Ramos (cell line): ENCODE results near the gene THRSP.
"Not testable (repeated sequence)": the region's sequence is repeated elsewhere in the genome, so short reads cannot be mapped to it uniquely, and the experiment has no call there.

ENCODE experiments used
- in situ Hi-C: fragments of 300-500 bp; cut with MboI; formaldehyde crosslinking; loops from one replicate; pipeline ENCODE4 v1.14.3; 2022; ENCODE audit warnings: low sequenced_read_pairs; ENCODE audit not compliant: unreplicated experiment

Gene THRSP

DNA sequence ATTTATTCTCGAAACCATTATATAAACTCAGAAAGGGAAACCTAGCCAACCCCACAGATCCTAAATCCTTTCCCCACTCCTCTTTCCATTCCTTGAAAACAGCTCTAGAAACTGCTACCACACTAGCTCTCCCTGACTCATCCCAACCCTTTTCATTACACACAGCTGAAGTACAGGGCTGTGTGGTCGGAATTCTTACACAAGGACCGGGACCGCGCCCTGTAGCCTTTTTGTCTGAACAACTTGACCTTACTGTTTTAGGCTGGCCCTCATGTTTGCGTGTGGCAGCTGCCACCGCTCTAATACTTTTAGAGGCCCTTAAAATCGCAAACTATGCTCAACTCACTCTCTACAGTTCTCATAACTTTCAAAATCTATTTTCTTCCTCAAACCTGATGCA is 20.8 kb downstream of the THRSP start:
- in situ Hi-C loops, result not testable (repeated sequence)

DNA sequence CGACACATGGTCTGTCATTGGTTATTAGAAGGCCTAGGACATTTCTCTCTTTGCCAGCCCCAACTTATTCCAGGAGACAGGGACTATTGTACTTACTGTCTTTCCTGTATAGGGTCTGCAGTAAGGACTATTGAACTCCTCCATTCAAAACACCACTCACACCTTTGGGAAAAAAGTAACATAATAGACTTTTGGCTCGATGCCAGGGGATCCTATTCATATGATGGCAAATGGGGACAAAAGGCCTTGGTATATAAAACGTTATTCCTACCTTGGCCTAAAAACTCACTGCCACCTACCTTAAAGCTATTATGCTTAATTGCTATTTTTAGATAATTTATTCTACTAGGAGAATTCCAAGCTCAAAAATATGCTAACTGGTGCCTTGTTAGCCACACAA is 22.3 kb downstream of the THRSP start:
- in situ Hi-C loops, result no loop called here

DNA sequence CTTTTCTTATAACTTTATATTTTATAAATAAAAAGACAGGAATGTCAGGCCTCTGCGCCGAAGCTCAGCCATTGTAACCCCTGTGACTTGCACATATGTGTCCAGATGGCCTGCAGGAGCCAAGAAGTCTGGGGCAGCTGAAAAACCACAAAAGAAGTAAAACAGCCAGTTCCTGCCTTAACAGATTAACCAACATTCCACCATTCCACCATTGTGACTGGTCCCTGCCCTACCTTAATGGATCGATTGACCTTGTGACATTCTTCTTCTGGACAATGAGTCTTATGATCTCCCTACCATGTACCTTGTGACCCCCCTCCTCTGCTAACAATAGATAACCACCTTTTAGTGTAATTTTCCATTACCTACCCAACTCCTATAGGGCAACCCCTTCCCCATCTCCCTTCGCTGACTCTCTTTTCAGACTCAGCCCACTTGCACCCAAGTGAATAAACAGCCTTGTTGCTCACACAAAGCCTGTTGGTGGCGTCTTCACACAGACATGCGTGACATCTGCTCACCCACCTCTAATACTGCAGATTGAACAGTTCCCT is 22.9 kb downstream of the THRSP start:
- in situ Hi-C loops, result not testable (repeated sequence)

DNA sequence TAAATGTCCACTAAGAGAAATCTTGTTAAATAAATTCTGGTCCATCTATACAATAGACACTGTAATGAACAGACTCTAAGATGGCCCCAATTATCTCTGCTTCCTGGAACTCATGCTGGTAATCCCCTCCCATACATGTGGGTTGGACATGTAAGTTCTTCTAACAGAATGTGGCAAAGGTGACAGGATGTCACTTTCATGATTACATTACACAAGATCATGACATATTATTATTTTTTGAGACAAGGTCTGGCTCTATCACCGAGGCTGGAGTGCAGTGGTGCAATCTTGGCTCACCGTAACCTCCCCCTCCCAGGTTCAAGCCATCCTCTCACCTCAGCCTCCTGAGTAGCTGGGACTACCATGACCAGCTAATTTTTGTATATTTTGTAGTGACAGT is 30.6 kb downstream of the THRSP start:
- in situ Hi-C loops, result no loop called here

GRCh38 chr11:78097666-78098385 is 34.2 kb downstream of the THRSP start:
- in situ Hi-C loops, result no loop called here

DNA sequence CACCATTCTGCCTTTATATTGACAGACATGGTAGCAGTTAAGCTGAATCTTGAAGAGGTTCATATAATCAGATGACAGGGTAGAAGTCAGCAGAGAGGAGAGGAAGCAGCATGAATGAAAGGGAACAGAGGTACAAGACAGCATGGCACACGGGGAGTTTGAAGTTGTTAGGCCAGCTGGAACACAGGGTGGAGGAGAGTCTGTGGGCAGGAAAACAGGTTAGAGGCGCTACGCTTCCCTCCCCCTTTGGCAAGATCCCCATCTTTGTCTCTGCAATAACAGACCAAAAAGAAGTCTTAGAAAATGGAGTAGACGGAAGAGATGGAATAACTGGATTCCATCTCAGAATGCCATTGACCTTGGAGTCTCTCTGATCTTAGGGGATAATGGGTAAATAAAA is 36.0 kb downstream of the THRSP start:
- in situ Hi-C loops, result no loop called here

DNA sequence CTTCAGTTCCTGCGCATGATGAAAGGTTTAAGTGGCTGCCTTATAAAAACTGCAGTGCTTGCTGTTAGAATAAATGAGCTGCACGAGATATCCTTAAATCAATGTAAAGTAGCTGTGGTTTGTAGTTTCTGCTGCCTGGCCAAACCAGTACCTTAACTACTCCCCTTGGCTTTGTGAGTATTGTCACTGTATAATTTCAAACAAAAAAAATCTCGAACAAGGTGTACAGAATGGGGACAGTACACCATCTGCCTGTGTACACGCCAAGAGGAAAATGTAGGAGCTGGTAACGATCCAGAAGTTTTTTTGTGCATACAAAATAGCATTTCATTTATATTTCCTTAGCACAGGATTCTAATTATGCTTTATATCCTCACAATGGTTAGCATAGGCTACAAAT is 36.6 kb downstream of the THRSP start:
- in situ Hi-C loops, result no loop called here

DNA sequence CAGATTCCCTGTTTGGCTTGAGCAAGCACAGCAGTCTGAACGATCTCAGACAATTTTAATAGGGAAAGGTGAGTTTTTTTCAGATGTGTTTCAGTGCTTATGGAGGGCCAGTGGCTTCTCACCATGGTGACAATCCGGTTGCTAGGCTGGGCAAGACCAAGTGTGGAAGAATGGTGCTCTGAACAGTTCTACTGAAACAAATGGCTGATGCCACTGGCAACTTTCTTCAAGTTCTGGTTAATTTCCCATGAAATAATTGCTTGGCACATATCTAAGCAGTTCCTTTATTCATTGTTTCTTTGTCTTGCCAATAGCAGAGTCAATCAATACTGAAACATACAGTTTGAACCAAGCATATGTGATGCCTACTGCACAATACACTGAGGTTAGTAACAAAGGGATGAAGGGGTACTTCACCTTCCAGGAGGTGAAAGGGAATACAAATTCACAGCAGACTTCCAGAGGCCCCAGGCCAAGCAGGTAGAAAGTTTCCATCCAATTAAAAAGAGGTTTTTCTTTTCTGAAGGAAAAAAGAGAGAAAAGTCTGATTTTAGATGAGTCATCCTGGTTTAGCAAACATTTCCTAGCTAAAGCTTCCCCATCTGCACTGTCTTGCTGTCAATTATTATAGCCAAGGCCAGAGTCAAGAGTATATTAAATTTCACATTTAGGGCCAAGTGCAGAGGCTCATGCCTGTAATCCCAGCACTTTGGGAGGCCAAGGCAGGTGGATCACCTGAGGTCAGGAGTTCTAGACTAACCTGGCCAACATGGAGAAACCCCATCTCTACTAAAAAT is 37.2 kb downstream of the THRSP start:
- in situ Hi-C loops, result no loop called here

DNA sequence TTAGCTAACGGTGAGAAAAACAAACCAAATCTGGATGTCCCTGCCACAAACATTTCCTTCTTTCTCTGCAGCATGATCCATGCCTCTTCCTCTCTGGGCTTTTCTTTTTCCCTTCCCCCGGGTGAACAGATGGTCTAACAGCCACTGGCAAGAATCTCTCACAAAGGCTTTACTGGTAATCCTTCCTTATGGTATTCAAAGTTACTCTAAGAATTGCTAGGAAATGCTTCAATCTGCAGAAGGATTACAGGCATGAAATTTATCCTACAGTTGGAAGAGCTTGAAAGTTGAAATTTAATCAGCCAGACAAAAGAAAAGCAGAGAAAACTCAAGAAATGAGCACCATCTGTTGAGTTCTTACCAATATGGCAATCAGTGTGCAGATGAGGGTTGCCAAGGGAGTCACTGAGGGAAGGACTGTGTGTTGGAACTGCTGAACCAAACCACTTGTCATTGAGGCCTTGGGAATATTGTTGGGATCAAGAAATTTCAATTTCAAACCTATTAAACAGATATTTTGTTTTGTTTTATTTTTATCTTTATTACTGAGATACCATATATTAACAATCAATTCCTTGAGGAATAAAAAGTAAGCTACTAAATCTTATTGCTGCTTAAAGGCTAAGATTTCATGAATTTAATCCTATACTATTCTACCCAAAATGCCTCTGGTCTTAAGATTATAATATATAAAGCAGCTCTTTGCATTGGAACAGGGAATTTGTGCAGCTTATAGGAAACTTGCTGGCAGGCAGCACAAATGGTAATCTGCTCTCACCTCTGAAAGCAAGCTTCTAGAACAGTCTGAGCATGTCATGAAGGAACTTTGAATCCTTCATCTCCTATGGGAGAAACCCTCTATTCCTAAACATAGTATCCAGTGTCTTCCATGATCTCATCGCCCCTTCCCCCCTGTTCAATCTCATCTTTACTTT is 45.7 kb downstream of the THRSP start:
- in situ Hi-C loops, result no loop called here

- in situ Hi-C loops, result no loop called here
Observed at GRCh38 chr11:78110351-78110750, 46.7 kb downstream of the THRSP start.

DNA sequence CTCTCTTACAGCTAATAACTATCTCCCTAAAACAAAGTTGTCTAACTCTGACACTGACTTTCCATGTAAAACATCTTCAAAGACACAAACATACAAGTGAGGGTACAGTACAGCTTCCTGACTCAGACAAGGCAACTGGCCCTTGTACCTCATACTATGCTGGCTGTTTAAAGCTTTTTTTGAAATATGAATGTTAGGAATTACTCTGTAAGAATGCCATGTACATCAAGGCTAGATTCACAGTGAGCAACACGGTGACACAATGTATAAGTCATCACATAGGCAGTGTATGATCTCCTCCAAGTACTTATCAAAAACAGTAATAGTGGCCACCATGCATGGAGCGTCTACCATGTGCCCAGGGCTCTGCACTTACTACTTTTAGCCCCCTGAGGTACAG is 47.2 kb downstream of the THRSP start:
- in situ Hi-C loops, result no loop called here

DNA sequence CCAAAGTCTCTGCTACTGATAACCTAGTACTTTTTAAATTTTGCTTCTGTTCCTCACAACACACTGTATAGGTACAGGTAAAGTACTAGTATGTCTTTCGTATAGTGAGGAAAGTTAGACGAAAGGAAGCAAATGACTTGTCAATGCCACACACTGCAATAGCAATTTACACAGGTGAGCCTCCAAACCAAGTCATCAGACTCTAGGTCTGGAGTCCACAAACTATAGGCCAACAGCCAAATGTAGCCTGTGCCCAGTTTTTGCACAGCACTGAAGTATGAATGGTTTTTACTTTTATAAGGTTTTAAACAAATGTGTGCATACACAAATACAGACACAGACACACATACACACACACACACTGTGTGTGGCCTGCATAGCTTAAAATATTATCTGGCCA is 47.6 kb downstream of the THRSP start:
- in situ Hi-C loops, result no loop called here

DNA sequence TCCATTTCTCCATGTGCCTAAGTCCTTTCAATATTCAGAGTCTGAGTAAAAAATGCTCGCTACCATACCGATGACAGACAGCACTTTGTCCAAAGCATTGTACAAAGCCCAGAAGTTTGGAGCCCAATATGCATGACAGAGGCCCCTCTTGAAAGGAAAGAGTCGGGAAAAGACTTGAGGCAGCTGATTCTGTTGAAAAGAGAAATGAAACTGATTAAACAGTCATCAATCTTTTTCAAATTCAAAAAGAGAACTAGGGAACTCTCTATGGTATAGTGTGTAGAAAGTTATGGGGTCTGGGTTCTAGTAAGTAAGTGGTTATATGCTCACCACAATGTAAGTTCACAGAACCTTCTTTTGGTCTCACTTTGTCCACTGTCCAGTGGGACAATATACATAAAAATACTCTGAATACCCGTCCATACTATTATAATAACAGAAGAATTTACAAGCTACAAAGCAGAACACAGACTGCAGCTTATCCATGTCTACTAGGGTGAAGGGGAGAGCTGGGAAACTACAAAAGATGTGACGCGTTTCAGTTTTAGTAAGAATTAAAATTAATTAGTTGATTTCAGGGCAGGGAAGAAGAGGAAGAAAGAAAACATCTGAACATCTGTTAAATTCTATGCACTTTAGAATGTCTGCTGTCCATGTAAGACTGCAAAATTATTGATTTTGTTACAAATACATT is 49.1 kb downstream of the THRSP start:
- in situ Hi-C loops, result no loop called here
